ENCODE results near the gene CBX7.

The CBX7 gene

DNA sequence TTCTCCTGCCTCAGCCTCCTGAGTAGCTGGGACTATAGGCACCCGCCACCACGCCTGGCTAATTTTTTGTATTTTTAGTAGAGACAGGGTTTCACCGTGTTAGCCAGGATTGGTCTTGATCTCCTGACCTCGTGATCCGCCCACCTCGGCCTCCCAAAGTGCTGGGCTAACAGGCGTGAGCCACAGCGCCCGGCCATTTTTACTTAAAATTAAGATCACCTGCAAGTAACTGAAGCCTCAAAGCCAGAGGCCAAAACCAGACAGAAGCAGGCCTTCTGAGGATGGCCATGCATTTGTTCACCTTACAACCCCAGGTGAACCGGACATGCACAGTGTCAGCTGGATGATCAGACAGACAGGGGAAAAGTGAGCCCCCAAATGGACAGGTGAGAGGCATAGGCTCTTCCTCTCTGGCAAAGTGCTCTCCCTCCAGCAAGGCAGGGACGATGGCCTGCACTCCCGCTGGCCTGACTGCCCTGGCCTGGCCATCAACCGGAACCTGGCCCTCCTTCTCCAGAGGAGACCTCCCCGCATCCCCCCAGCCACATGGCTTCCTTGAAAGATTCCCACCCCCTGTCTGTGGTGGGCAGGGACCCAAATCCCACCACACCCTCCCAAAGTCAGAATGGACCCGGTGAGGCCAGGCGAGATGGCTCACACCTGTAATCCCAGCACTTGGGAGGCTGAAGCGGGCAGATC lies 29.6 kb downstream of the CBX7 start:
- DNase-seq = no peak

DNA sequence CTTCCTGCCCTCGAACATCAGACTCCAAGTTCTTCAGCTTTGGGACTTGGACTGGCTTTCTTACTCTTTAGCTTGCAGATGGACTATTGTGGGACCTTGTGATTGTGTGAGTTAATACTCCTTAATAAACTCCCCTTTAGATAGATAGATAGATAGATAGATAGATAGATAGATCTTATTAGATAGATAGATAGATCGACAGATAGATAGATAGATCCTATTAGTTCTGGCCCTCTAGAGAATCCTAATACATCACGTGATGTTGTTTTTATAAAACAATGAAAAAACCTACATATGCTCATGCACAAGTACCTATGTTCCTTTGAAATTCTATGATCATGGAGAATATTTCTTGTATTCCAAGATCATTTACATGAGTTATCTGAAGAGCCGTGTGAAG lies 31.5 kb downstream of the CBX7 start:
- DNase-seq = no peak

DNA sequence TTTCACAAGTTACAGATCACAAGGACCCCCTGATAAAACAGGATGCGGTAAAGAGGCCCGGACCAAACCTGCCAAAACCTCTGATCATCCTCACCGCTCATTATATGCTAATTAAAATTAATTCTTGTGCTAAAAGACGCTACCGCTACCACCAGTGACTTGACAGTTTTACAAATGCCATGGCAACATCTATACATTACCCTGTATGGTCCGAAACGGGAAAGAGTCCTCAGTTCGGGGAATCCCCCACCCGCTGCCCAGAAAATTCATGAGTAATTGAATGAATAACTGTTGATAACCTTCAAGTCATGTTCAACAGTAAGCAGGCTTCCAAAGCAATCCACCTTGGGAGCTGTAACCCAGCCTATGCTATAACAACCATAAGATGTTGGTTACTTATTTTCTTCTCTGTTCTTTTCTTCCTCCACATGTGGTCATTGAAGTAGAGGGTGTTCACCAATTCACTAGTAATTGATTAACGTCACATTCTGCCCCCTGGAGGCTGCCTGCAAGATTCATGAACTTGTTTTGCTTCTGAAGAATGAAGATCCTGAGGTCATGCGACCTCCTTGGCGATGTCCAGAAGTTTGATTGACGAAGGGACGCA lies 34.8 kb downstream of the CBX7 start:
- peak; percentile 71 for DNase-seq

DNA sequence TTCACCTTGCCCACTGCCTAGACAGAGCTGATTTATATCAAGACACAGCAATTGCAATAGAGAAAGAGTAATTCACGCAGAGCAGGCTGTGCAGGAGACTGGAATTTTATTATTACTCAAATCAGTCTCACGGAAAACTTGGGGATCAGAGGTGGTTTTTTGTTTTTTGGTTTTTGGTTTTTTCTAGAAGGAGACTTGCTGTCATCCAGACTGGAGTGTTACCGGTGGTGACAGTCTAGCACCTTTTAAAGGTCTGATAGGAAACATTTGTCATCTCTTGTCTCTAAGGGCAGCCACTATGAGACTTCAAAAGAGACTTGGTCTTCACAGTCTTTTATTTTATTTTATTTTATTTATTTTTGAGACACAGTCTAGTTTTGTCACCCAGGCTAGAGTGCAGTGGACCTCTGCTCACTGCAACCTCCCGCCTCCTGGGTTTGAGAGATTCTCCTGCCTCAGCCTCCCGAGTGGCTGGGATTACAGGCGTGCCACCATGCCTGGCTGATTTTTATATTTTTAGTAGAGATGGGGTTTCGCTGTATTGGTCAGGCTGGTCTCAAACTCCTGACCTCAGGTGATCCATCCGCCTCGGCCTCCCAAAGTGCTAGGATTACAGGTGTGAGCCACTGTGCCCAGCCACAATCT lies 36.4 kb downstream of the CBX7 start:
- no peak for DNase-seq

DNA sequence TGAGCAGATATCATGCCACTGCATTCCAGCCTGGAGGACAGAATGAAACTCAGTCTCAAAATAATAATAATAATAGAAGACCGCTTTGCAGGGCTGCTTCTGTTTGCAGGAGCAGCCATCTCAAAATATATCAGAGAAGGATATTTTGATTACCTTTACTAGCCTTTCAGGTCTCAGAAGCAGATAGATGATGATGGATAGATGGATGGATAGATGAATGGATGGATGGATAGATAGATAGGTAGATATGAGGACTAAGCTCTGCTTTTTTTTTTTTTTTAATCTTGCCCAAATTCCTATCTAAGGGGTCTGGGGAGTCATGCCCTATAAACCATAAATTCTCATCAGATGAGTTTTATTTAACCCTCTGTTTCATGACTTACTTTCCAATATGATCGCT lies 36.9 kb downstream of the CBX7 start:
- no peak for DNase-seq

DNA sequence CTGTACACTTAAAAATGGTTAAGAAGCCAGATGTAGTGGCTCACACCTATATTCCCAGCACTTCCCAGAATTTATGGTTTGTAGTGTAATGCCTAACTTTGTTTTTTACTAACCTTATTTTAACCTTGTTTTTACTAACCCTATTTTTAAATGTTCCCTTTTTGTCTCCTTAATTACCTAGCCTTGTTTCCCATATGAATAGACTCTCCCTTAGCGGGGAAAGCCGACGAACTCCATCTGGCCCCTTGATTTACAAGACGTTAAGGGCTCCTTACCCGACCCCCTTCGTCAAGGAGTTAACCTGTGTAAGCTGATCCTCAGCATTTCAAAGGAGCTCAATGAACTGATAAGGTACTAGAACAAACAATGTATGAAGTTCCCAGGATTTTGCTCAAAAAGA lies 38.4 kb downstream of the CBX7 start:
- DNase-seq = no peak

DNA sequence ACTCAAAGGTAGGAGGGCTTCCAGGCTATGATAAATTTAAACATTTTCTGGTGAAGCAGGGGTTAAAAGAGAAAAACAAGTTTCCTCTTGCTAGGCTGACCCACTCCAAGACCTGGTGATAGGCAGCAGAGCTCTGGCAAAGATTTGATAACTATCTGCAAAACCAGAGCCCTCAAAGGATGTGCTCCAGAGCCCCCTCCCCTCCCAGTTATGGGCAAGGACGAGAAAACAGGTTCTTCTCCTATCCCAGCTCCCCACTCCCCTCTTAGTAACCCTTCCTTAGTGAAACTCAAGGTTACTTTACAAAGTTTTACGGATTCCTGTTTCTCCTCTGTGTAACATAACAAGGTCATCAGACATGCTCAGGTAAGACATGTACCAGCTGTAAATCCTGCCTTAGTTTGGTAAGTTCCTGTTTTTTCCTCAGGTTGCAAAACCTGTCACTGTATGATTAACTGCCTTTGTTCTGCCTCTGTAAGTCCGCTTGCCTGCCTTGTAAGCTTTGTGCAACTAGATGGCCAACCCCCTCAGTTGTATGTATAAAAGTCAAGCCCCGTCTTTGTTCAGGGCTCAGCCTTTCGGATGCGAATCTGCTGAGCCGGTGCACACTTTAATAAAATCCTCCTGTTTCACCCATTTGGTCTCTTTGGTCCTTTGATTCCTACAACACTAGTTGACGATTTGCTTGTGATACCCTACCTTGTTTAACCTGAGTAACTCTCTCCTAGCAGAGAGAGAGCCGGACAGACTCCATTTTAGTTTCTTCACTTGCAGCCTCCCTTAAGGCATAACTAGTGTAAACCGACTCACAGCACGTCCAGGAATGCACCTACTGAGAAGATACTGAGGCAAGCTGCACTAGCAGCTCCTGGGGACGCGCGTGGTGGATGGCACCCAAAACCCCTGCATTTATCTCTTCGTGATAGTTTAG lies 41.6 kb downstream of the CBX7 start:
- DNase-seq = no peak

DNA sequence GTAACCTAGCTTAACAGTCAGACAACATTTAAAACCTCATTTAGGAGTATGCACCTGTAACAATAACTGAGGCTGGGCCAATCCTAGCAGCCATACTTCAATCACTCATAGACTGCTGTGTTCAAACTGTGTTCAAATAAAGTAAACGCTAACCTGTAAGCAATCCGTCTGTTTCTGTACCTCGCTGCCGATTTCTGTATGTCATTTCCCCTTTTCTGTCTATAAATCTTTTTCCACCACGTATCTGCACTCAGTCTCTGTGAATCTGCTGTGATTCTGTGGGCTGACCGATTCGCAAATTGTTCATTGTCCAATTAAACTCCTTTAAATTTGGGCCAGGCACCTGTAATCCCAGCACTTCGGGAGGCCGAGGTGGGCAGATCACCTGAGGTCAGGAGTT lies 43.1 kb downstream of the CBX7 start:
- DNase-seq = no peak

DNA sequence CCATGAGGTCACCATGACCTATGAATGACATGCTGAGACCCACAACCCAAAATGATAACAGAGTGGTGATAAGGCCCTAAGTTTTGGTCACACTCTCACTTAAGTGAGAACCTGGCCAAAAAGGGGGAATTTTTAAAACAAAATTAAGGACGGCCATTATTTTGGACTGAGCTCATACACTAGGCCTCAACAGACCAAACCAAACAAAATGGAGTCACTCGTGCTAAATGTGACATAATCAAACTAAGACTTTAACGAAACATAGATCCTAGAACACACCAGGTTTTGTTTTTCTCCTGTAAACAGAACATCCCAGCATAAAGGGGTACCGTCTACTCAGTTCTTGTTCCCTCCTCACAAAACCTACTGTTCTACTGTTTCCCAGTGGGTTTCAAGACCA lies 44.0 kb downstream of the CBX7 start:
- no peak for DNase-seq

DNA sequence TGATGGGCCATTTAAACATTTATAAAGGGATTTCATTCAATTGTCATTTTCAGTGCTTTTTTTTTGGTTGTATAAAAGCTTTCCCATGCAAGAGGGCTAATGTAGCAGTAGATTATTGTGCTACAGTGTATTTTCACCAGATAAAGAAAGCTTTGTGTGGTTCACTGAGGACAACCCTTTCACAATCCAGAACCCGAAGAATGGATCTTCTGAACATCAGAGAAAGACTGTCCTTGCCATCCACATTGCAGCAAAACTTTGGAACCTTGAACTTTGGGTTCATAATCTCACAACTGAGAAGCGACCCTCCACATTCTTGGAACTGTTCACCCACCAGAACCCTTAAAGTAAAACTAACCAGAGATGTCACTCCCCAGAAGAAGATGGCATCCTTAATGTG lies 46.2 kb downstream of the CBX7 start:
- no peak for DNase-seq

DNA sequence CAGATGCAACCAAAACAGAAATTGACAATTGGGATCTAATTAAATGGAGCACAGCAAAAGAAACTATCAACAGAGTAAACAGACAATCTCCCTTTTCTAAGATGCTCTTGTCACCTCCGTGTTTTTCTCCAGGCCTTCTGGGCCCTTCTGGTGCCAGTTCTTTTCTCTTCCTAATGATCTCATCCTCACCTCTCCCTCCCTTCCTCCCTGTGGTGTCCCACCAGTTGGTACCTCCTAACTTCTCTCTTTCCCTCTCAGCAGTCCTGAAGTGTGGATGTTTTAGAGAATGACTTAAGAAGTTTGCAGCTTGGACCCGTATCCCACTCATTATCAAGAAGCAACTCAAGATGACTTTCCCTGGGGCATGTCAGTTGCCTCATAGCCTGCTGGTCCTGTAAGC lies 49.0 kb downstream of the CBX7 start:
- no peak for DNase-seq

DNA sequence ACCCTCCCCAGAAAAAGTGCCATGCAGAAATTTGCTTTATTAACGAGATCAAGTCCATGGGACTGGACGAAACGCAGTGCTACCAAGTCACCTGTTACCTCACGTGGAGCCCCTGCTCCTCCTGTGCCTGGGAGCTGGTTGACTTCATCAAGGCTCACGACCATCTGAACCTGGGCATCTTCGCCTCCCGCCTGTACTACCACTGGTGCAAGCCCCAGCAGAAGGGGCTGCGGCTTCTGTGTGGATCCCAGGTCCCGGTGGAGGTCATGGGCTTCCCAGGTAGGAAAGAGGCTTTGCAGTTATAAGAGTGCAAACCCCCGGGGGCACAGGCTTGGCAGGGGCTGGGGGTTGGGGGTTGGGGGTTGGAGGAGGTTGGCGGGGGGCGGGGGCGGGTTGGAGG lies 51.3 kb downstream of the CBX7 start:
- no peak for DNase-seq

DNA sequence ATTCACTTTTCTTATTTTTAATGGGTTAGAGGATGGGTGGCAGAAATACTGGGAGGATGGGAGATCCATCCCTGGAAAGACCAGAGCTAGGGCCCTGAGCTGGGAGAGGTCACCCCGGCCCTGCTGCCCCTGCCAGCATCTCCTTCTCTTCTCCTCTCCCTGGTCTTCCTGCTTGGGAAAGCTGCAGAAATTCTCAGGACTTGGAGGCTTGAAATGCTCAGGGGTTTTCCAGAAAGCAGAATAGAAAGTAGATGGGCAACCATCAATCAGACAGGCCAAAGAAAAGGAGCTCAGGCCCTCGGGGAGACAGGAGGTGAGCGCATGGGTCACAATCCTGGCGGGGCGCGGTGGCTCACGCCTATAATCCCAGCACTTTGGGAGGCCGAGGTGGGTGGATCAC lies 53.9 kb downstream of the CBX7 start:
- no peak for DNase-seq

DNA sequence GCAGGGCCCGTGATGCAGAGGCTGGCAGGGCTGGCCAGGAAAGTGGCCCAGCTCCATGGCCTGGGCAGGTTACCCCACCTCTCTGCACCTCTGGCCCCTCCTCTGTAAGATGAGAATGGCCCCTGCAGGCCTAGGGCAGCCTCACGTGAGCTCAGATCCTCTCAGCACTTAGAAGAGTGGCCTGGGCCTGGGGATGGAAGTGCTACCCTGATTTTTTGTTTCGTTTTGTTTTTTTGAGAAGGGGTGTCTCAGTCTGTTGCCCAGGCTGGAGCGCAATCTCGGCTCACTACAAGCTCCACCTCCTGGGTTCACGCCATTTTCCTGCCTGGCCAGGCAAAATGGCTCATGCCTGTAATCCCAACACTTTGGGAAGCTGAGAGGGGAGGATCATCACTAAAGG lies 54.5 kb downstream of the CBX7 start:
- peak; percentile 17 for DNase-seq

DNA sequence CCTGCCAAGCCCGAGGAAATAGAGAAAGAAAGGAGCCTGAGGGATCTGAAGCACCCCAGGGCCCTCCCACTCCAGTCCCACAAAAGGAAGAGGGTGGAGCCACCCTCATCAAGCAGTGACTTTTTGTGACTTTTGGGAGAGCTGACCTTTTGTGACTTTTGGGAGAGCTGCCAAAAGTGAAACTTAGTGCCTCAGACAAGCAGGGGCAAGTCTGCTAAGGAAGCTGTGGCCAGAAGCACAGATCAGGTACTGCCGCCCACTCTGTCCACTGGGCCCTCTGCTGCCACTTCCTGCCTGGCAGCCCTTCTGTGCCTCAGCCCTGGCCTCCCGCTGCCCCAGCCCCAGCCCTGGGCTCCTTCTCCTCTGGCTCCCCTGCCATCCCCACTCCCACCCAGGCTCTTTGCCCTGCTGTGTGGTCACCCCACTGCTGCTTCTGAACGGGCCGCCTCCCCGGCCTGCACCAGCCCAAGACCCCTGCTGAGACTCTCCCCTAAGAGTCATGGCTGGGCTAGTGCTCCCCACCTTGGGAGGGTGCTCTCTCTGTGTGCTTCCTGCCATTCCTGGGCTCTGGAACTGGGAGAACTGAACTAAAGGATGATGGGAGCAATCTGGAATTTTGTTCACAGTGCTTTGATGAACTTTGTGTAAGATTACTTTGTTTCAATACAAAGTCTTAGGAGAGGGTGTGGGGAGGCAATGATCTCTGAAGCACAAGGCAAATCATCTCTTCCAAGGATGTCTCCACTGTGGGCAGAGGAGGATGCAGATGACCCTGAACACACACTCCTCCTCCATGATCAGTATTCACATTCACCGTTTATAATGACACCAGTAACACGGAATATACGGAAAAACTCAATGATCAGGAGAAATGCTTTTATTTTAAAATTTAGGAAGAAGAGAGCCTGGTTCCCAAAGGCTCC lies 55.1 kb downstream of the CBX7 start, which contains the start of gene APOBEC3H:
Gene APOBEC3H, plus strand, starts transcription at position 147 of the 923 bp plus-strand sequence. CDS start 3,035 bp downstream, outside the sequence.
- DNase-seq = peak; percentile 38

DNA sequence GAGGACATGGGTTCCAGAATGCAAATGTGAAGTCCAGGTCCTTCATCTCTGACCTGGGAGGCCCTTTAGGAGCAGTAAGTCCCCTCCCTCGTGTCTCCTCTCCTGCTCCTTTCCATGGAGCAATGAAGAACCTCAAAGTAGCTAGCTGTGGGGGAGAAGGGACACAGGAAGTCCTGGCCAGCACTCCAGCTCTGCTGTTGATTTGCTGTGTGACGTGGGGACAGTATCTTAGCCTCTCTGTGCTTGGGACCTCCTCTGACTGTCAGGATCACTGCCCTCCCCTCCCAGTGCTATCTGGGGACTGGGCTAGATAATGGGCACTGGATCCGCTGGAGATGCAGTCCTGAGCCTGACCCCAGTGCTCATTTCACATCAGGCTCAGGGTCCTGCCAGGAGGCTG lies 56.5 kb downstream of the CBX7 start:
- no peak for DNase-seq

DNA sequence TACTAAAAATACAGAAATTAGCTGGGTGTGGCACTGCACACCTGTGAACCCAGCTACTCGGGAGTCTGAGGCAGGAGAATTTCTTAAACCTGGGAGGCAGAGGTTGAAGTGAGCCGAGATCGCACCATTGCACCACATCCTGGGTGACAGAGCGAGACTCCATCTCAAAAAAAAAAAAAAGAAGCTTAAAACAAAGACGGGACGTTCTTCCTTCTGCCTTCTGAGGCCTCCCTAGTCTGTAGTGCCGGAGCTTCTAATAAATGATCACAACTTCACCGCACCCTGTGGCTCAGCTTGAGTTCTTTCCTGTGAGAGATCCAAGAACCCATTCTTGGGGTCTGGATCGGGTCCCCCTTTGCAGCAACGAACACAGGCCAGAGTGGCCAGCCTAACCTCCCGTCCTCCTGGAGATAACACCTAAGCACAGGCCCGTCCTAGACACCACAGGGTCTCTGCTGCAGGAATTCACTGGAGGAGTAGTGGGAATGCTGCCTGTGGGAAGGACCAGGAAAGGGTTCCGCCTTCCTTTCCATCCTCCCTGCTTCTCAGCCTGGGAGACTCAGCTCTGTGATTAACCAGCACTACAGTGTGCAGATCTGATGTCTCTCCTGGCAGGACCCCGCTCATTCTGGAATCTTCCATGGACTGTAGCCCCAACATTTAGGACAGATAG lies 57.6 kb downstream of the CBX7 start:
- DNase-seq = no peak

DNA sequence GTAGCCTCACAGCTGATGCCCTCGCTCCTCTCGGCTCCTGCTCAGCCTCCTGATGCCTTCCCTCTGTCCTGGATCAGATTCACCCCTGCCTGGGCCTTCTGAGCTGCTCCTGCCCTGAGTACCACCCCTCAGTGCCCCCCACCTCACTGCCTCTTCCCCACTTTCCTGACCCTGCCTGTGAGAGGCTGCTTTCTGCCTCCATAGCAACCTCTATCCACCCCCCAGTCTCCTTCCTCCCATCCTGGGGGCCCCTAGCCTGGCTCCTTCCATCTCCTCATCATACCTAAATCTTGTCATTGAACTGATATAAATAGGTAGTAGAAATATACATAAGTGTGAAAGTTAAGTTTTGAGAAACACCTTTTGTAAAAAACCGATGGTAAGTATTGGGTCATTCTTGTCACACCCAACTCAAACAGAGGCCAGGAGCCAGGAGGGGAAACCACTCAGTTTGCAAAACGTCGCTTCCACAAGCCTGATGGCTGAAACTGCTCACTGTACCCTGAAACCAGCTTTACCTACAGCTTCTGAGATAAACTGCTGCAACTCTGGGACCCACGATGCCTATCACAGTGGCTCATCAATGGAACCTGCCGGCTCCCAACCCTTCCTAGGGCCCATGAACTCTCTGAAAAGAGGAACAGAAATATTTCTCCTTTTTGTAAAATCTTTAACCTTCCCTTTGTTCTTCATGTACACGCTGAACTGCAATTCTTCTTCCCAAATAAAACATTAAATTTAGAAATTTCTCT lies 60.2 kb downstream of the CBX7 start:
- DNase-seq = peak; percentile 40

DNA sequence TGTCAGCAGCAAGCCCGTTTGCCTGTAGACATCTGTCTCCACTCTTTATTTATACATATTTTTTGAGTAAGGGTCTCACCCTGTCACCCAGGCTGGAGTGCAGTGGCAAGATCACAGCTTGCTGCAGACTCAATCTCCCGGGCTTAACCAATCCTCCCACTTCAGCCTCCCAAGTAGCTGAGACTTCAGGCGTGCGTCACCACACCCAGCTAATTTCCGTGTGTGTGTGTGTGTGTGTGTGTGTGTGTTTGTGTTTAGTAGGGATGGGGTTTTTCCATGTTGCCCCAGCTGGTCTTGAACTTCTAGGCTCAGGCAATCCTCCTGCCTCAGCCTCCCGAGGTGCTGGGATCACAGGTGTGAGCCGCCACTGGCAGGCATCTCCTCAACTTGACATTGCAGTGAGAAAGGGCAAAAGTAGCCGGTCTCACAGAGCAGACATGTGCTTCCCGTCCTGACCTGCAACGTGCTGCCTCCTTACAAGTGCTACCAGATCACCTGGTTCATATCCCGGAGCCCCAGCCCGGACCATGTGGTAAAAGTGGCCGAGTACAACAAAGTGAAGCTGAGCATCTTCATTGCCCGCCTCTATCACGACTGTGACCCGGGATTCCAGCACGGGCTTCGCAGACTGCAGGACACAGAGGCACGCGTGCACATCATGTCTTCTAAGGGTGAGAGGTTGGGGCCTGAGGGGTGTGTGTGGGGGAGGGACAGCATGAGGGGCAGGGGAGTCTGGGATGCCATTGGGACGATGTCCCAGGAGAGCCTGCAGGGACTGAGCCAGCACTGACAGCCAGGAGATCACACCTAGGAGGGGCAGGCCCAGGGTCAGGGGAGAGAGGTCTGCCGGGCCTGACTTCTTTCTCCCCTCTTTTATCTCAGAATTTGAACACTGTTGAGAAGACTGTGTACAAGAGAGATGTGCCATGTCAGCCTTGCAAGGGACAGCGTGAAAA lies 61.1 kb downstream of the CBX7 start:
- peak; percentile 61 for DNase-seq

All from NK-92 treated with Interleukin-12 subunit alpha and Interleukin-12 subunit beta, amount 100 ng/mL, for 24 hours (cell line).